HEK293T (cell line): ENCODE results near the gene CGNL1.

Source experiments
- BHLHE40 ChIP-seq: fragments of 450-650 bp; IDR thresholded peaks from 2 replicates; pipeline ENCODE4 v1.6.1; 2016; ENCODE audit warnings: mild to moderate bottlenecking, moderate library complexity, borderline replicate concordance
- FOXA1 ChIP-seq: fragments of 450-650 bp; IDR thresholded peaks from 2 replicates; pipeline ENCODE4 v1.6.1; 2016; ENCODE audit warnings: mild to moderate bottlenecking
- FOXK2 ChIP-seq: fragments of 450-650 bp; IDR thresholded peaks from 2 replicates; pipeline ENCODE4 v1.6.1; 2016; ENCODE audit warnings: mild to moderate bottlenecking
- FOXM1 ChIP-seq: fragments of 450-650 bp; IDR thresholded peaks from 2 replicates; pipeline ENCODE4 v1.6.1; 2017; ENCODE audit warnings: mild to moderate bottlenecking, borderline replicate concordance
- PKNOX1 ChIP-seq: fragments of 450-650 bp; IDR thresholded peaks from 2 replicates; pipeline ENCODE4 v1.6.1; 2016
- SP1 ChIP-seq: fragments of 450-650 bp; IDR thresholded peaks from 2 replicates; pipeline ENCODE4 v1.6.1; 2017
- SUZ12 ChIP-seq: fragments of 450-650 bp; IDR thresholded peaks from 2 replicates; pipeline ENCODE4 v1.6.1; 2016; ENCODE audit warnings: mild to moderate bottlenecking
- TARDBP ChIP-seq: fragments of 450-650 bp; IDR thresholded peaks from 2 replicates; pipeline ENCODE4 v1.6.1; 2016
- ZNF384 ChIP-seq: fragments of 450-650 bp; IDR thresholded peaks from 2 replicates; pipeline ENCODE4 v1.6.1; 2016

- no peak for TF ChIP-seq SUZ12
- TF ChIP-seq ZNF384 = no peak
- TF ChIP-seq SP1 = no peak
- no peak for TF ChIP-seq FOXK2
- no peak for TF ChIP-seq FOXM1
- no peak for TF ChIP-seq PKNOX1
- TF ChIP-seq FOXA1 = no peak
- no peak for TF ChIP-seq BHLHE40
- no peak for TF ChIP-seq TARDBP
Observed at GRCh38 chr15:57403017-57403416, 26.7 kb downstream of the CGNL1 start.
